Activated CD4-positive, alpha-beta T cell treated with anti-CD3 and anti-CD28 coated beads for 1 hour (primary cell): ENCODE data around the gene TMEM209.
"Not testable (repeated sequence)": the region's sequence is repeated elsewhere in the genome, so short reads cannot be mapped to it uniquely, and the experiment has no call there.

ENCODE experiments used
- DNase-seq: peaks from one replicate; pipeline ENCODE4 v3.0.0-alpha.2; 2020

Gene TMEM209

GRCh38 chr7:130205084-130205947 lies at the start of gene TMEM209:
Gene TMEM209, minus strand, starts transcription at chr7:130205406. Its CDS starts 31 bp downstream, at chr7:130205375.
- DNase-seq, result peak; percentile 87

- DNase-seq, result no peak
Measured at GRCh38 chr7:130254555-130254954, 49.3 kb upstream of the TMEM209 start.

- DNase-seq, result not testable (repeated sequence)
Measured at GRCh38 chr7:130249626-130250025, 44.4 kb upstream of the TMEM209 start.

- DNase-seq, result not testable (repeated sequence)
Measured at GRCh38 chr7:130248842-130249241, 43.6 kb upstream of the TMEM209 start.

- not testable (repeated sequence) for DNase-seq
Measured at GRCh38 chr7:130246491-130246890, 41.3 kb upstream of the TMEM209 start.

GRCh38 chr7:130243486-130243885 lies 38.3 kb upstream of the TMEM209 start:
- not testable (repeated sequence) for DNase-seq

- DNase-seq, result peak; percentile 28
Measured at GRCh38 chr7:130242198-130243014, 37.2 kb upstream of the TMEM209 start.

- DNase-seq, result no peak
Measured at GRCh38 chr7:130240240-130240639, 35.0 kb upstream of the TMEM209 start.

- DNase-seq, result not testable (repeated sequence)
Measured at GRCh38 chr7:130236361-130236760, 31.2 kb upstream of the TMEM209 start.

GRCh38 chr7:130234078-130234477 lies 28.9 kb upstream of the TMEM209 start:
- no peak for DNase-seq

GRCh38 chr7:130232209-130232608 lies 27.0 kb upstream of the TMEM209 start:
- DNase-seq, result no peak

- no peak for DNase-seq
Measured at GRCh38 chr7:130231792-130232191, 26.6 kb upstream of the TMEM209 start.

GRCh38 chr7:130229981-130230380 lies 24.8 kb upstream of the TMEM209 start:
- not testable (repeated sequence) for DNase-seq

GRCh38 chr7:130228840-130229502 lies 23.8 kb upstream of the TMEM209 start:
- DNase-seq, result no peak

- DNase-seq, result no peak
Measured at GRCh38 chr7:130227883-130228575, 22.8 kb upstream of the TMEM209 start.

- DNase-seq, result no peak
Measured at GRCh38 chr7:130226333-130226732, 21.1 kb upstream of the TMEM209 start.

- DNase-seq, result not testable (repeated sequence)
Measured at GRCh38 chr7:130224923-130225322, 19.7 kb upstream of the TMEM209 start.

- DNase-seq, result no peak
Measured at GRCh38 chr7:130224210-130224609, 19.0 kb upstream of the TMEM209 start.

GRCh38 chr7:130223646-130224045 lies 18.4 kb upstream of the TMEM209 start:
- no peak for DNase-seq

- DNase-seq, result no peak
Measured at GRCh38 chr7:130221746-130222145, 16.5 kb upstream of the TMEM209 start.

GRCh38 chr7:130219871-130220270 lies 14.7 kb upstream of the TMEM209 start:
- DNase-seq, result no peak

GRCh38 chr7:130218806-130219620 lies 13.8 kb upstream of the TMEM209 start:
- DNase-seq, result no peak
